ENCODE results near the gene ZNF44.

ZNF44 gene

GRCh38 chr19:12261554-12261953, 33.1 kb downstream of the ZNF44 start:
- no peak for DNase-seq (ENCODE audit: low read depth)

- no peak for DNase-seq (ENCODE audit: low read depth)
These were observed 33.8 kb downstream of the ZNF44 start for GRCh38 chr19:12260861-12261260.

GRCh38 chr19:12260236-12260635, 34.4 kb downstream of the ZNF44 start:
- DNase-seq (ENCODE audit: low read depth), result no peak

GRCh38 chr19:12255372-12255771, 39.3 kb downstream of the ZNF44 start:
- no peak for DNase-seq (ENCODE audit: low read depth)

GRCh38 chr19:12247644-12248222, 47.0 kb downstream of the ZNF44 start:
- DNase-seq (ENCODE audit: low read depth), result no peak

- DNase-seq (ENCODE audit: low read depth), result no peak
These were observed 50.3 kb downstream of the ZNF44 start for GRCh38 chr19:12244370-12244769.

- DNase-seq (ENCODE audit: low read depth), result no peak
These were observed 57.4 kb downstream of the ZNF44 start for GRCh38 chr19:12237143-12237839.

GRCh38 chr19:12232961-12233360, 61.7 kb downstream of the ZNF44 start:
- no peak for DNase-seq (ENCODE audit: low read depth)

- no peak for DNase-seq (ENCODE audit: low read depth)
These were observed 63.6 kb downstream of the ZNF44 start for GRCh38 chr19:12230751-12231733.

- no peak for DNase-seq (ENCODE audit: low read depth)
These were observed 64.7 kb downstream of the ZNF44 start for GRCh38 chr19:12229990-12230389.

- no peak for DNase-seq (ENCODE audit: low read depth)
These were observed 70.0 kb downstream of the ZNF44 start for GRCh38 chr19:12224676-12225075.

GRCh38 chr19:12222980-12223630, 71.6 kb downstream of the ZNF44 start:
- DNase-seq (ENCODE audit: low read depth), result no peak

Measured in activated T-helper 9 cell treated with anti-CD3 and anti-CD28 coated beads, Interleukin-2, amount 50 U/mL, for 16 hours (primary cell).